ENCODE results near the gene ITGB4. TPM values are rescaled to one million over a fixed set of nuclear protein-coding genes. Genes with fewer than 3 reads are reported as not detected.

The ITGB4 gene
- total RNA-seq, 1 donor from 2014 or later, result 34.7 TPM

DNA sequence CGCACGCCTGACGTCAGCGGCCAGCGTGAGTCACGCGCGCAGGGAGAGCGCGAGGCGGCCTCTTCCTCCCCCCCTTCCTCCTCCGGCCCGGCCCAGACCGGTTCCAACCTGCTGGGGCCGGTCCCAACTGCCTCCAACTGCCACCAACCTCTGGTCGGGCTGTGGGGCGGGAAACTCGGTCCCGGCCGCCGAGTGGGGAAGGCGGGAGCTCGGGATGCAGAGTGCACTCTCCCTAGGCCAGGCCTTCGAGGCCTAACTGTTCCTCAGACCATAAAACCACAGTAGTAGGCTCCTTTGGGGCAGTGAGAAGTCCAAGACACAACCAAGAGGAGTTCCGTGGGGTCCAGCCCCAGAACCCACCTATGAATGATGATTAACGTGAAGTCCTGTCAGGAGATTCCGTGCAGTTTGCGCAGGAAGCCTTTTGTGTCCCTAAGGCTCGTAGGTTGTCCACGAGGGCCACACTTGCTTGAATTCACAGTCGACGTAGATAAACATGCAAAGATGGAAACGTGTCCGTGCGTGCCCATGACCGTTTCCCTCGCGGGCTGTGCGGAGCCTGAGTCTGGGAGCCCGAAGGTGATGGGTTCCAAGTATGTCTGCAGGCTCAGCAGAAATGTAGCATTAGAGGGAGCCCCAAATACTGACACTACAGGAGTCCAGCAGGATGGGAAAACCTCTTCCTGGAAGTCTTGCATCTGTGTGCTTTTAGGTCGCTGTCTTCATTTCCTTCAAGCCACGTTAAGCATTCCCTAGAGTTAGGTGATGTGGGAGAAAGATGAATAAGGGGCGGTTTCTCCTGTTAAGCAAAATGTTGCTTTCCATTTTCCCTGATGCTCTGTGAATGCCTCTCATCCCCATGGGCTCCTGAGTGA, 64.0 kb downstream of the ITGB4 start:
- H3K27me3 ChIP-seq (ENCODE audit: low read depth), result no peaks in the 10 kb centered on the region
- DNase-seq, result peak; percentile 93
- peak overlapping the region; percentile 59 for H3K4me3 ChIP-seq
- H3K4me1 ChIP-seq, result peaks cover 45% of the 10 kb centered on the region
- peak; percentile 93 to 96 for ATAC-seq
- peak overlapping the region; percentile 97 for H3K27ac ChIP-seq
- H3K9me3 ChIP-seq, result no peaks in the 10 kb centered on the region
- TF ChIP-seq, protein P1, sequence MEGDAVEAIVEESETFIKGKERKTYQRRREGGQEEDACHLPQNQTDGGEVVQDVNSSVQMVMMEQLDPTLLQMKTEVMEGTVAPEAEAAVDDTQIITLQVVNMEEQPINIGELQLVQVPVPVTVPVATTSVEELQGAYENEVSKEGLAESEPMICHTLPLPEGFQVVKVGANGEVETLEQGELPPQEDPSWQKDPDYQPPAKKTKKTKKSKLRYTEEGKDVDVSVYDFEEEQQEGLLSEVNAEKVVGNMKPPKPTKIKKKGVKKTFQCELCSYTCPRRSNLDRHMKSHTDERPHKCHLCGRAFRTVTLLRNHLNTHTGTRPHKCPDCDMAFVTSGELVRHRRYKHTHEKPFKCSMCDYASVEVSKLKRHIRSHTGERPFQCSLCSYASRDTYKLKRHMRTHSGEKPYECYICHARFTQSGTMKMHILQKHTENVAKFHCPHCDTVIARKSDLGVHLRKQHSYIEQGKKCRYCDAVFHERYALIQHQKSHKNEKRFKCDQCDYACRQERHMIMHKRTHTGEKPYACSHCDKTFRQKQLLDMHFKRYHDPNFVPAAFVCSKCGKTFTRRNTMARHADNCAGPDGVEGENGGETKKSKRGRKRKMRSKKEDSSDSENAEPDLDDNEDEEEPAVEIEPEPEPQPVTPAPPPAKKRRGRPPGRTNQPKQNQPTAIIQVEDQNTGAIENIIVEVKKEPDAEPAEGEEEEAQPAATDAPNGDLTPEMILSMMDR (IDR thresholded peaks at IDR 0.05), result no peak
- H3K36me3 ChIP-seq, result no peaks in the 10 kb centered on the region
- intact Hi-C loops (cut with DNase I), result no loop called here

DNA sequence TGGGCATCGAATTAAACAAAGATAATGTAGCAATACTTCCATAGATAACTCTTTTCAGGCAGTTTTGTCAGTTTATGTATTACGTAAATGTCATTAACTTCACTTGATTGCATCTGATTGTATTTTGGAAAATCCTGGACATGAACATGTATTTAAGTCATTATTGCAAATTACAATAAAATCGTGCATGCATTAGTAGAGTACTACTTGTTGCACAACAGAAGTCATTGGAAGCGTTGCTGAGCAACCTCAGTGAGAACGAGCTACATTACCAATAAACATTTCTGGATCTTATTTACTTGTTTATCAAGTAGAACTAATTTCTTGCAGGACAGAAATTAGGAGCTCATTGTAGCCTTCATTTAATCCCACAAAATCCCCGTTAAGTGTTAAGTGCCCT, 70.0 kb downstream of the ITGB4 start:
- DNase-seq, result no peak
- no peak for ATAC-seq

DNA sequence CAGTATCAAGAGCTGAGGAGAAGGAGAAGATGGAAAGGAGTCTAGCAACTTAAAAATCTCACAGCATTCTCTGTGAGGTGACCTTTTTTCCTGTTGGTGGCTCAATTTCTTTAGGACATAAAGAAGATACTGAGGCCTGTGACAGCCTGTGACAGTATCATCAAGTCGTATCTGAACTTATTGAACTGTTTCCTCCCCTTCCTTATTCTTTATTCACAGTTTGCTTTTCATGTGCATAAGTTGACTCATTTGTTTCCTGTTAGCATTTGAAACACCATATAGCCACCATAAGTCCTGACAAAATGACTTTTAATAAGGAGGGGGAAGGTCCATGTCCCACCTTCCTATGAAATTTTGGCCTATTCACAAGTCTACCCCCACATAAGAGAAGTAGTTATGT, 72.2 kb downstream of the ITGB4 start:
- TF ChIP-seq, protein P1 (IDR thresholded peaks at IDR 0.05), result no peak
- no peak for DNase-seq
- Histone ChIP-seq H3K27ac (no peak overlapping the region), H3K4me1 (no peaks in the 10 kb centered on the region), H3K36me3 (peaks cover 33% of the 10 kb centered on the region), H3K9me3 (no peaks in the 10 kb centered on the region), H3K4me3 (no peak overlapping the region), H3K27me3 (ENCODE audit: low read depth) (no peaks in the 10 kb centered on the region)
- intact Hi-C loops (cut with DNase I), result no loop called here
- ATAC-seq, result no peak

More for the DNA sequence above, 70.0 kb downstream of the ITGB4 start:
- Histone ChIP-seq H3K4me3 (no peak overlapping the region), H3K27ac (no peak overlapping the region), H3K36me3 (peaks cover 16% of the 10 kb centered on the region), H3K27me3 (ENCODE audit: low read depth) (no peaks in the 10 kb centered on the region), H3K9me3 (no peaks in the 10 kb centered on the region), H3K4me1 (peaks cover 17% of the 10 kb centered on the region)
- intact Hi-C loops (cut with DNase I), result no loop called here
- TF ChIP-seq, protein P1 (IDR thresholded peaks at IDR 0.05), result no peak

DNA sequence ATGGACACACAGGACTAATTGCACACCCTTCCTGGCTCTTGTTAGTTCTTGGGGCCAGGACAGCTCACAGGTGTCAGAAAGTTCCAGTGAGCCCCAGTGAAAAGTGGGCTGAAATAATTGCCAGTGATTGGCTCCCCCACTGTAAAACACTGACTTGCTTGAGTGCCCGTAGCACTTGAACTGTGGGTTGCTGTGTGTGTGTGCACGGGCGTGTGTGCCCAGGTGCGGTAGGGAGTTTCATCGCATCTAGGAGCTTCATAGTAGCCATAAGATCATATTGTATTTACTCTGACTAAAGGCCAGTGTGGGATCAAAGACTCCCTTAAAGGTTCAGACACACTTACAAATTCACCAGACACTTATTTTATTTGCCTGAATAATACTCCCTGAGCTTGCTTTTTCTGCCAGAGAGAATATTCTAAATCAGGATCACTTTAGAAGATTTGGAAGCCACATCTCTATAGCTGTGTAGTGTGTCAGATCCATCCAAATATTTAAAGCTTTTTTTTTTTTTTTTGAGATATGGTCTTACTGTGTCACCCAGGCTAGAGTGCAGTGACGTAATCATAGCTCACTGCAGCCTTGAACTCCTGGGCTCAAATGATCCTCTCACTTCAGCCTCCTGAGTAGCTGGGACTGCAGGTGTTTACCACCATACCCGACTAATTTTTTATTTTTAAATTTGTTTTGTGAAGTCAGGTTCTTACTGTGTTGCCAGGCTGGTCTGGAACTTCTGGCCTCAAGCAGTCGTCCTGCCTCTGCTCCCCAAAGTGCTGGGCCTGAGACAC, 74.8 kb downstream of the ITGB4 start:
- no peaks in the 10 kb centered on the region for H3K4me1 ChIP-seq
- TF ChIP-seq, protein P1 (IDR thresholded peaks at IDR 0.05), result no peak
- no peaks in the 10 kb centered on the region for H3K27me3 ChIP-seq (ENCODE audit: low read depth)
- intact Hi-C loops (cut with DNase I), result no loop called here
- peaks cover 52% of the 10 kb centered on the region for H3K36me3 ChIP-seq
- H3K27ac ChIP-seq, result no peak overlapping the region
- no peak overlapping the region for H3K4me3 ChIP-seq
- DNase-seq, result peak; percentile 4
- no peaks in the 10 kb centered on the region for H3K9me3 ChIP-seq
- ATAC-seq, result no peak

DNA sequence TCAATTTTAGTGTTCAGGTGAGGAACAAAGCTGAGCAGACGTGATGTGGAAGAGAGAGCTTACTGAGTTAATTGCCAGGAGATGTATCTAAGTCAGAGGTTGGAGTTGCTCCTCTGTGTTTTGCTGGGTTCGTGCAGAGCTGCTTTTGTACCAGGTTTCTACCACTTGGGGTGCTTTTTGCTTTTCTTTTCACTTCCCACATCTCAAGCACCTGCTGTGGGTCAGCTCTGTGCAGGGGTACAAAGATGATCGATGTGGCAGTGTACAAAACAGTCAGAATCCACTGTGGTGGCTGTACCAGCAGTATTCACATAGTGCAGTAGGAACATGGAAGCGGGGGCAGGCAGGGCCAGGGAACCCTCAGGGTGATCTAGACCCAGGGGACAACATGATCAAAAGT, 78.1 kb downstream of the ITGB4 start:
- no peak for DNase-seq
- Histone ChIP-seq H3K4me3 (no peak overlapping the region), H3K27me3 (ENCODE audit: low read depth) (no peaks in the 10 kb centered on the region), H3K36me3 (peaks cover 47% of the 10 kb centered on the region), H3K9me3 (no peaks in the 10 kb centered on the region), H3K27ac (no peak overlapping the region), H3K4me1 (no peaks in the 10 kb centered on the region)
- TF ChIP-seq, protein P1 (IDR thresholded peaks at IDR 0.05), result no peak
- ATAC-seq, result no peak
- intact Hi-C loops (cut with DNase I), result no loop called here
